H1 (cell line): ENCODE data around the gene FCN3. TPM values are rescaled to one million over a fixed set of nuclear protein-coding genes. Genes with fewer than 3 reads are reported as not detected.

ENCODE experiments used
- BACH1 ChIP-seq: IDR thresholded peaks from 2 replicates; pipeline ENCODE4 v1.6.1; 2012; ENCODE audit warnings: low read length, improper control_type of control experiment
- NRF1 ChIP-seq: IDR thresholded peaks from 2 replicates; pipeline ENCODE4 v1.6.1; 2011; ENCODE audit warnings: mild to moderate bottlenecking, low read depth, low read length, improper control_type of control experiment
- ZNF274 ChIP-seq: IDR thresholded peaks from 2 replicates; pipeline ENCODE4 v1.7.0; 2012; ENCODE audit warnings: low read length, borderline replicate concordance; ENCODE audit errors: extremely low read depth
- polyA plus RNA-seq, 7 experiments: library from polyadenylated mRNA; depleted of rRNA in 3 of 7; stranded (reverse) in 5 of 7; unstranded in 2 of 7; fragments of >200 nt in 5 of 7; fragments of 200-250 nt in 2 of 7; gene quantifications; 1 replicate in 5 of 7; 2 replicates in 1 of 7; 4 replicates in 1 of 7; pipeline versions ENCODE4 v1.2.1 to v1.2.3, GENCODE V29; 2011 to 2013; ENCODE audit warnings: missing spikeins in 2 of 7, mixed read lengths in 2 of 7
- total RNA-seq: library from RNA; stranded (reverse); fragmentation: NEBNext Ultra II Directional; extraction: Animal tissue kit (Norgen Biotek cat#: 25700); gene quantifications from 2 replicates; pipeline ENCODE4 v1.2.1, GENCODE V29; 2021

The FCN3 gene
- total and polyA plus RNA-seq, 2 of the 8 experiments (the other 6 are each of a cell fraction or from before 2014, with no cell fraction given), result 0.30 to 0.57 TPM

DNA sequence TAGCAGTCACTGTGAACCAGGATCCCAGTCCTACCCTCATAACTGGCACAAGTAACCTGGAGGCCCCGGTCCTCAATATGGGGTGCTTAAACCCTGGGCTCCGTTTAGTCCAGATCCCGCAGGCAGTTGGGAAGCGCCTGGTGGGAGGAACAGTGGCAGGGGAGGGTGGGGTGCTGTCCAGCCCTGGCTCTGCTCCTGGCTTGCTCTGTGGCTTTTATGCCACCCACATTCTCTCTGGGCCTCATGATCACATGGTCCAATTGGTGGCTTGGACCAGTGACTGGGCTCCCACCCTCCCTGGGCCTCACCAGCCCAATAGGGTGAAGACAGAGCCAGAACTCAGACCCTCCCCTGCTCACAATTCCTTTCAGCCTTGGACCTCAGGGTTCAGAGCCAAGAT lies 5.6 kb upstream of the FCN3 start (continued):
- no peak for TF ChIP-seq NRF1
- no peak for TF ChIP-seq BACH1
- no peak for TF ChIP-seq ZNF274
